Naive thymus-derived CD4-positive, alpha-beta T cell (primary cell): ENCODE results near the gene SMG5. TPM values are rescaled to one million over a fixed set of nuclear protein-coding genes. Genes with fewer than 3 reads are reported as not detected.
A peak's percentile ranks its signal among the peaks of the same experiment; 100 is the strongest.

Experiments used
- ATAC-seq: fragments of 150-1000 bp; cut with Tn5 transposase; 2 replicates; pipeline ENCODE4 v1.10.0; 2021; ENCODE audit warnings: mild to moderate bottlenecking, moderate library complexity
- CTCF ChIA-PET: fragments of 350-600 bp; sonication (Branson Sonifier 250); formaldehyde crosslinking; loops from one replicate; lab custom pipeline; 2021; ENCODE audit warnings: antibody characterized with exemption; lab: Charles Lee
- POLR2A ChIA-PET: fragments of 350-600 bp; sonication (Branson Sonifier 250); formaldehyde crosslinking; loops from one replicate; lab custom pipeline; 2021; ENCODE audit warnings: antibody characterized with exemption, inconsistent platforms; lab: Charles Lee
- DNase-seq, 9 donors: peaks; one replicate each; pipeline versions ENCODE4 v3.0.0 to v3.0.0-alpha.2; 2020 to 2022; ENCODE audit warnings: mixed read lengths in 1 of 9
- H3K27ac ChIP-seq: one replicate; pipeline ENCODE4 v1.7.0; 2013; ENCODE audit warnings: mild to moderate bottlenecking, low read depth, low read length, moderate library complexity
- H3K27me3 ChIP-seq, 2 donors: one replicate each; pipeline ENCODE4 v1.7.0; 2013; ENCODE audit warnings: low read length in 2 of 2, mild to moderate bottlenecking in 2 of 2, moderate library complexity in 2 of 2; ENCODE audit not compliant: control insufficient read depth in 2 of 2, insufficient read depth in 2 of 2
- H3K36me3 ChIP-seq, 3 experiments: 1 replicate in 2 of 3; 2 replicates in 1 of 3; pipeline ENCODE4 v1.7.0; 2013; ENCODE audit warnings: low read length in 3 of 3, mild to moderate bottlenecking in 3 of 3, moderate library complexity in 1 of 3; ENCODE audit not compliant: insufficient read depth in 3 of 3, control insufficient read depth in 2 of 3
- H3K4me1 ChIP-seq, 2 donors: one replicate each; pipeline ENCODE4 v1.7.0; 2013; ENCODE audit warnings: low read length in 2 of 2, mild to moderate bottlenecking in 2 of 2, moderate library complexity in 1 of 2; ENCODE audit not compliant: control insufficient read depth in 2 of 2, insufficient read depth in 2 of 2
- H3K4me3 ChIP-seq: 2 replicates; pipeline ENCODE4 v1.7.0; 2013; ENCODE audit warnings: mild to moderate bottlenecking, low read length
- H3K9me3 ChIP-seq, 3 experiments: 1 replicate in 2 of 3; 2 replicates in 1 of 3; pipeline ENCODE4 v1.7.0; 2013; ENCODE audit warnings: low read length in 3 of 3; ENCODE audit not compliant: control insufficient read depth in 2 of 3
- H3K27ac Mint-ChIP-seq, 9 donors: one replicate each; pipeline ENCODE4 v1.8.0; 2020 to 2022; ENCODE audit warnings: mixed read lengths in 9 of 9, mild to moderate bottlenecking in 8 of 9, moderate library complexity in 5 of 9, inconsistent platforms in 2 of 9
- H3K27me3 Mint-ChIP-seq, 5 donors: one replicate each; pipeline ENCODE4 v1.8.0; 2021 to 2022; ENCODE audit warnings: mixed read lengths in 5 of 5, mild to moderate bottlenecking in 1 of 5
- H3K36me3 Mint-ChIP-seq, 5 donors: one replicate each; pipeline ENCODE4 v1.8.0; 2020 to 2022; ENCODE audit warnings: mixed read lengths in 5 of 5, mild to moderate bottlenecking in 3 of 5, inconsistent platforms in 1 of 5
- H3K4me1 Mint-ChIP-seq, 7 donors: one replicate each; pipeline ENCODE4 v1.8.0; 2020 to 2022; ENCODE audit warnings: mixed read lengths in 7 of 7, mild to moderate bottlenecking in 3 of 7, inconsistent platforms in 1 of 7
- H3K4me3 Mint-ChIP-seq, 10 donors: one replicate each; pipeline ENCODE4 v1.8.0; 2020 to 2022; ENCODE audit warnings: mild to moderate bottlenecking in 10 of 10, mixed read lengths in 10 of 10, moderate library complexity in 6 of 10, inconsistent platforms in 2 of 10
- H3K9me3 Mint-ChIP-seq, 11 donors: one replicate each; pipeline ENCODE4 v1.8.0; 2020 to 2022; ENCODE audit warnings: mixed read lengths in 11 of 11, mild to moderate bottlenecking in 4 of 11, inconsistent platforms in 1 of 11, moderate library complexity in 1 of 11
- intact Hi-C, 2 donors: fragments of 100-400 bp; cut with micrococcal nuclease; formaldehyde crosslinking; loops; one replicate each; pipeline ENCODE4 v1.15.1; 2023
- polyA plus RNA-seq, 2 donors: library from polyadenylated mRNA; unstranded; fragments of 300-500 nt; fragmentation: Illumina TruSeq; gene quantifications; one replicate each; pipeline ENCODE4 v1.2.3, GENCODE V29; 2021
- total RNA-seq, 6 experiments: library from RNA in 5 of 6; stranded (reverse) in 5 of 6; gene quantifications; 1 replicate in 5 of 6; 2 replicates in 1 of 6; pipeline ENCODE4 v1.2.3 and lab custom pipeline; 2021 to 2026

The SMG5 gene
- total and polyA plus RNA-seq, 7 experiments from 2014 or later: 14.4 to 74.0 (median 65.7) TPM

- Histone ChIP-seq H3K4me1 (peaks cover 15 to 22% of the 10 kb centered on the region in 2 donors), H3K27ac (no peak overlapping the region), H3K27me3 (no peaks in the 10 kb centered on the region), H3K4me3 (no peak overlapping the region), H3K36me3 (peaks cover 0 to 11% (median 4%) of the 10 kb centered on the region in 3 experiments), H3K9me3 (no peaks in the 10 kb centered on the region)
- peaks cover 28 to 50% (median 35%) of the 10 kb centered on the region in 7 donors for H3K4me1 Mint-ChIP-seq
- CTCF ChIA-PET: interaction anchor here (1.6 kb wide), 1 partner anchor 11 kb away, joined by 3 read pairs; the partner anchor contains the start of gene GLMP
- intact Hi-C loops: no loop called here
- no peak for ATAC-seq
- no peak overlapping the region for H3K27ac Mint-ChIP-seq
- no peak for DNase-seq
- peak overlapping the region in 5 of 10 donors; percentile 5 to 63 (median 32) for H3K4me3 Mint-ChIP-seq
- POLR2A ChIA-PET: interaction anchor here (0.6 to 3.4 kb wide), 2 partner anchors 10 to 13 kb away, joined by 3 to 26 read pairs; partner anchors contain the start of gene GLMP
- H3K36me3 Mint-ChIP-seq: peaks cover 0 to 13% (median 2%) of the 10 kb centered on the region in 5 donors
- H3K27me3 Mint-ChIP-seq: peaks cover 0 to 3% (median 0%) of the 10 kb centered on the region in 5 donors
- H3K9me3 Mint-ChIP-seq: no peaks in the 10 kb centered on the region
These were observed 2.1 kb upstream of the SMG5 start for GRCh38 chr1:156284757-156285156.

DNA sequence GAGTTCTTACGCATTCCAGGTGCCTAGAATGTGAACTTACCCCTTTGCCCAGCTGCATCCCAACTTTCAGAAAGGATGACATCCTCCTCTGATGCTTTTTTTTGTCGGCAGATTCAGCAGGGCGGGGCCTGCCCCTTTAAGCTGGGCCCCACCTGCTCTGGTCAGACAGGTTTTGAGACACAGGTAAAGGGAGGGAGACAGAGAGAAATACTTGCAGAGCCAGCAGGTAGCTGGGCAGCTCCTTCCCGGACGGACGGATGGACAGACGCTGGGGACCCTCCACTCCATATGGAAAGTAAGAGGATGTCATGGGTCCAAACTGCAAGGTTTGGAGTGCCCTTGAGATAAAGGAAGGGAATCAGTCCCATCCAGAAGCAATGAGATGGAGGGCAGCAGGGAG, 1.5 kb upstream of the SMG5 start, which contains the start of gene TMEM79:
Gene TMEM79, plus strand, starts transcription at position 214 of the 400 bp plus-strand sequence. CDS start 902 bp downstream, outside the sequence.
- DNase-seq (no peak), ATAC-seq (no peak)
- ChIA-PET POLR2A (interaction anchor here (1.6 to 3.4 kb wide), 4 partner anchors 8 to 217 kb away, joined by 3 to 26 read pairs (median 6); partner anchors contain the start of genes GLMP, MEF2D and SLC25A44), CTCF (interaction anchor here (1.6 kb wide), 1 partner anchor 11 kb away, joined by 3 read pairs; the partner anchor contains the start of gene GLMP)
- H3K27me3 Mint-ChIP-seq: peaks cover 0 to 3% (median 0%) of the 10 kb centered on the region in 5 donors
- no peaks in the 10 kb centered on the region for H3K9me3 ChIP-seq
- intact Hi-C loops: no loop called here
- H3K4me3 ChIP-seq: peak within 1 kb of the TSS; percentile 93
- H3K9me3 Mint-ChIP-seq: no peaks in the 10 kb centered on the region
- H3K27ac ChIP-seq: peak within 1 kb of the TSS; percentile 89
- H3K27me3 ChIP-seq: no peaks in the 10 kb centered on the region
- H3K4me1 Mint-ChIP-seq: peaks cover 29 to 51% (median 35%) of the 10 kb centered on the region in 7 donors
- H3K27ac Mint-ChIP-seq: peak within 1 kb of the TSS; percentile 89 to 98 (median 95)
- H3K4me1 ChIP-seq: peaks cover 15 to 22% of the 10 kb centered on the region in 2 donors
- H3K36me3 Mint-ChIP-seq: peaks cover 0 to 10% (median 0%) of the 10 kb centered on the region in 5 donors
- peaks cover 0 to 8% (median 5%) of the 10 kb centered on the region in 3 experiments for H3K36me3 ChIP-seq
- peak within 1 kb of the TSS; percentile 85 to 99 (median 94) for H3K4me3 Mint-ChIP-seq

DNA sequence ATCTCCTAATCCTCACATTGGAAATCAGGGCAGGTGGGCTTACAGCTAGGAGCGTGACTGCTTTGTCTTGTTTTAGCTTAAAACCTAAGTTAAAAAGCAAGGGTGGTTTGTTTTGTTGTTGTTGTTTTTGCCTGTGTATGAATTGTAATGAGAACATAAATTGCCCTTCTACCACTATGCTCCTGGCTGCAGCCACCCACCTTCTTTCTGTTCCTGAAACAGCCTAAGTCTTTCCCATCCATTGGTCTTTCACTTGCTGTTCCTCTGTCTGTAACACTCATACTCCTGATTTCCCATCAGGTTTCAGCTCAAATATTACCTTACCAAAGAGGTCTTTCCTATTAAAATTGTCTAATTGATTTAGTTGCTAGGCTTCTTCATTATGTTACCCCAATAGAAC, 896 bp upstream of the SMG5 start:
- H3K4me1 ChIP-seq: peaks cover 15 to 22% of the 10 kb centered on the region in 2 donors
- Mint-ChIP-seq H3K27me3 (peaks cover 0 to 3% (median 0%) of the 10 kb centered on the region in 5 donors), H3K36me3 (peaks cover 0 to 9% (median 2%) of the 10 kb centered on the region in 5 donors), H3K27ac (peak overlapping the region; percentile 27 to 96 (median 92)), H3K4me3 (peak overlapping the region; percentile 85 to 99 (median 94)), H3K4me1 (peaks cover 29 to 51% (median 35%) of the 10 kb centered on the region in 7 donors), H3K9me3 (no peaks in the 10 kb centered on the region)
- peak overlapping the region; percentile 89 for H3K27ac ChIP-seq
- intact Hi-C loops: loop anchor here (1.0 to 2.0 kb wide), 4 partner anchors 53 to 483 kb away; partner anchors contain the start of genes KHDC4 (in 1 of the 2) and PRCC (in 1 of the 2)
- peak overlapping the region; percentile 93 for H3K4me3 ChIP-seq
- H3K27me3 ChIP-seq: no peaks in the 10 kb centered on the region
- H3K9me3 ChIP-seq: no peaks in the 10 kb centered on the region
- H3K36me3 ChIP-seq: peaks cover 2 to 11% (median 5%) of the 10 kb centered on the region in 3 experiments
- POLR2A ChIA-PET: interaction anchor here (0.6 to 3.8 kb wide), 10 partner anchors 8 to 218 kb away, joined by 3 to 28 read pairs (median 4); partner anchors contain the start of genes GLMP, MEF2D, PMF1 and SLC25A44
- ATAC-seq (no peak), DNase-seq (no peak)
- CTCF ChIA-PET: interaction anchor here (0.6 to 1.6 kb wide), 4 partner anchors 12 to 102 kb away, joined by 3 to 5 read pairs (median 3); partner anchors contain the start of gene GLMP

DNA sequence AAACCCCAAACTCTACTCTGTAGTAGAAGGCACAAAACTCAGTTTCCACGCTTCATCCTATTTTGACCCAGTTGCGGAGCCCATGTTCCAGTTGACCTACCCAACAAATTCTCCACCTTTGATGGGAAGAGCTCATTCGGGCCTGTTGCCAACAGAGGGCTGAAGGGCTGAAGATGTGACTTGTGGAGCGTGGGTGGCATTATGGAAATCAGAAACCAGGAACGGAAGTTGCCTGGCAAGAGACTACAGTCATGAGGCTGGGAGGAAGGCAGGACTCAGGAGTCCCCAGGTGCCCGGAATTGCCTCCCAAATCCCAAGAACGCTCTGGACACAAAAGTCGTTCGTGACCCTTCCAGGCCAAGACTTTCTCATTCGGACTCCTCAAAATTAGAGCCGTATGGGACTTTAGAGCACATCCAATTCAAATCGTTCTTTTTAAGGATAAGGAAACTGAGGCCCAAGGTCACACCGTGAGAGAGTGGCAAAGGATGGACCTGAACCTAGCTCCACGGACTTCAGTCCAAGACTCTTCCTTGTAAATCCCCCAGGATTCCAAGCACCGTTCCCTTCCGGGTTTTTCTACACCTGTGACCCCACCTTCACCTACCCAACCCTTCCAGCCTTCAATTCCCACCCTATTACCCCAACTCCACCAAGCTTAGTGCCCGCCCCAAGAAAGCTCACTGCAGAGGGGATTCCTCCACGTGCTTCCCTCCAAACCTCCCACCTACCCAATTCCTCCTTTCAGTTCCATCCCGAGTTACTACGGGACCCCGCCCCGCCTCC, 739 bp downstream of the SMG5 start:
- H3K36me3 ChIP-seq: peaks cover 7 to 27% (median 15%) of the 10 kb centered on the region in 3 experiments
- POLR2A ChIA-PET: interaction anchor here (0.5 to 3.8 kb wide), 17 partner anchors 11 to 673 kb away, joined by 3 to 28 read pairs (median 3); partner anchors contain the start of genes CCT3, GLMP, GON4L and MEF2D
- intact Hi-C loops: loop anchor here (1.0 to 2.0 kb wide), 12 partner anchors 13 to 485 kb away; partner anchors contain the start of genes GLMP (in 2 of the 2), LAMTOR2 (in 2 of the 2), PRCC (in 2 of the 2) and SLC25A44 (in 2 of the 2)
- Mint-ChIP-seq H3K9me3 (no peaks in the 10 kb centered on the region), H3K27ac (peak overlapping the region; percentile 89 to 98 (median 94)), H3K4me3 (peak overlapping the region; percentile 85 to 99 (median 94)), H3K4me1 (peaks cover 29 to 51% (median 40%) of the 10 kb centered on the region in 7 donors), H3K36me3 (peaks cover 6 to 24% (median 11%) of the 10 kb centered on the region in 5 donors), H3K27me3 (peaks cover 0 to 3% (median 0%) of the 10 kb centered on the region in 5 donors)
- DNase-seq: peak in 1 of 9 donors; percentile 42
- CTCF ChIA-PET: interaction anchor here (0.5 to 1.4 kb wide), 2 partner anchors 12 to 56 kb away, joined by 3 read pairs; partner anchors contain the start of genes CCT3 and TSACC
- no peaks in the 10 kb centered on the region for H3K9me3 ChIP-seq
- H3K27ac ChIP-seq: peak overlapping the region; percentile 89
- peaks cover 15 to 22% of the 10 kb centered on the region in 2 donors for H3K4me1 ChIP-seq
- ATAC-seq: no peak
- no peaks in the 10 kb centered on the region for H3K27me3 ChIP-seq
- H3K4me3 ChIP-seq: peak overlapping the region; percentile 93

DNA sequence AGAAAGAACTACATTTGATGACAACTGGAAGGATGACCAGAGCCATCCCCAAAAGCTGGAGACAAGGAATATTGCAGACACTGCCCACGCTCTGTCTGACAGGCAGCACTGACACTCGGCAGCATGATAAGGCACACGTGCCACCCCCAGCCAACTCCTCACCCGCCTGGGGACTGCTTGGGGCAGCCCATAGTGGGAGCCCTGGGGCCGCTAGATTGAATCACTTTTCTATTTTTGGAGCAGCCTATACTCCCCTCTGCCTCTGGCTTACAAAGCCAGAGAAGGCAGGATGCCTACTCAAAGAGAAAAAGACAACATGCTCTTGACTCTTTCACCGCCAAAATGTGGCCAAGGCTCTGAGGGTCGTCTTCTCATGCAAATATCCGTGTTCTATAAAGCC, 1.3 kb downstream of the SMG5 start:
- ChIA-PET POLR2A (interaction anchor here (1.1 to 3.8 kb wide), 7 partner anchors 10 to 591 kb away, joined by 3 to 28 read pairs (median 5); partner anchors contain the start of genes CCT3, GON4L, PMF1 and TSACC), CTCF (interaction anchor here (0.5 to 1.4 kb wide), 3 partner anchors 13 to 57 kb away, joined by 3 read pairs; partner anchors contain the start of genes CCT3 and TSACC)
- peaks cover 10 to 33% (median 21%) of the 10 kb centered on the region in 3 experiments for H3K36me3 ChIP-seq
- DNase-seq (peak in 4 of 9 donors; percentile 12 to 47 (median 30)), ATAC-seq (no peak)
- H3K27me3 ChIP-seq: no peaks in the 10 kb centered on the region
- peaks cover 29 to 51% (median 40%) of the 10 kb centered on the region in 7 donors for H3K4me1 Mint-ChIP-seq
- H3K9me3 ChIP-seq: no peaks in the 10 kb centered on the region
- H3K4me3 Mint-ChIP-seq: peak overlapping the region; percentile 85 to 99 (median 94)
- peak overlapping the region; percentile 89 for H3K27ac ChIP-seq
- intact Hi-C loops: no loop called here
- no peaks in the 10 kb centered on the region for H3K9me3 Mint-ChIP-seq
- H3K4me1 ChIP-seq: peaks cover 15 to 22% of the 10 kb centered on the region in 2 donors
- peaks cover 0 to 3% (median 0%) of the 10 kb centered on the region in 5 donors for H3K27me3 Mint-ChIP-seq
- peak overlapping the region in 8 of 9 donors; percentile 61 to 95 (median 92) for H3K27ac Mint-ChIP-seq
- peak overlapping the region; percentile 93 for H3K4me3 ChIP-seq
- H3K36me3 Mint-ChIP-seq: peaks cover 8 to 28% (median 14%) of the 10 kb centered on the region in 5 donors
